GM23248 (cell line): ENCODE data around the gene COL6A3.

Experiments
- EZH2 ChIP-seq: fragments of 200-600 bp; sonication (generic); IDR thresholded peaks from 2 replicates; pipeline ENCODE4 v1.6.1; 2018; ENCODE audit warnings: antibody characterized with exemption, mild to moderate bottlenecking; ENCODE audit not compliant: insufficient read depth, poor library complexity, severe bottlenecking
- EZH2phosphoT487 ChIP-seq: fragments of 200-600 bp; sonication (generic); IDR thresholded peaks from 2 replicates; pipeline ENCODE4 v1.6.1; 2018; ENCODE audit warnings: antibody characterized with exemption, moderate library complexity, mild to moderate bottlenecking, low read depth; ENCODE audit not compliant: insufficient read depth

DNA sequence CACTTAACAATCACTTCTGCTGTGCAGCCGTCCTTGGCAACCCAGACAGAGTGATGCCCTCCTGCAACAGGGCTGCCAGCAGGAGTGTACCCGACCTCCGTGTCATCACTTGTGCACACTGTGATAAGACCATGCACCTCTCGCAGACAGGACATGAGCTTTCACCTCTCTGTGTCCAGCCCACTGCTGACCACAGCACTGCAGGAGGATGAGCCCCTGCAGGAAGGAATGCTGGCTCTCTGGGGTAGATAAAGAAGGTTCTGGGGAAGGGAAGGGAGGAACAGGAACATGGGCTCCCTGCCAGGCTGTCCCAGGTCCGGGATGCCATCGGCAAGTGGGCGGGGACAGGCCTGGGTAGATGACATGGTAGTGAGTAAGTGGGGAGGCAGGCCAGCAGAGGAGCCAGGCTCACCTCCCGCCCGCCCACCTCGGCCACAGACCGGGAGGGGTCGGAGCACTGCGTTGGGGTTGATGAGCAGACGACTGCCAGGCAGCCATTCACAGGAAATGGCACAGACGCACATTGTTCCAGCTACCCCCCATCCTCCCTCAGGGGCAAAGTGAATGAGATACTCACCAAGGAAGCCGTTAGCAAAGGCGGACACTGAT is 18.6 kb upstream of the COL6A3 start:
- TF ChIP-seq EZH2 (no peak), EZH2phosphoT487 (no peak)
